ENCODE data around the gene EGLN2. TPM values are rescaled to one million over a fixed set of nuclear protein-coding genes. Genes with fewer than 3 reads are reported as not detected.

Gene EGLN2
- polyA plus RNA-seq, 1 of the 3 experiments (the other 2 are of a cell fraction): 43.0 TPM

DNA sequence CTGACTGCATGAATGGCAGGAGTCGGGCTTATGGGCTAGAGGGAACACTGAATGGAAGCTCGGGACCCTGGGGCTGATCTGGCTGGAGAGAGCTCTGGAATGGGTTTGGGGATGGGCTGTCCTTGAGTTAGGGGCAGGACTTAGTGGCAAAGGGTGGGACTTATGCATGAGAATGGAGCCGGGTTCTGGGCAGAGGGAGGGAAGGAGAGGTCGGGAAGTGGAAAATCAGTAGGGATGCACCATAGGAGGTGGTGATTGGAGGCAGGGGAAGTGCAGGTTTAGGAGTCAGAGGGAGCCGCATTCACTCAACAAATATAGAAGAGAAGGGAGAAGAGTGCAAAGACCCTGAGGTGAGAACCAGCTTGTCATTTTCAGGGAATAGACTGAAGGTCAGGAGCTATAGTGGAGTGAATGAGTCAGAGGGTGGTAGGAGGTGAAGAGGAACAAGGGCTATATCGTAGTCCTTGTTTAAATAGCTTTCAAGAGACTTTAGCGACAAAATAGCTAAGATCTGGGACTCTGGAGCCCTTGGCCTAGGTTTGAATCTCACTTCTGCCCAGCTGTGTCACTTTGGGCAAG is 20.2 kb upstream of the EGLN2 start:
- Histone ChIP-seq H2AFZ (ENCODE audit: low read depth) (peak overlapping the region; percentile 60; the same call in 1 of the 2 replicates), H3F3A (replicated peaks; ENCODE audit: insufficient read depth) (peaks cover 13% of the 10 kb centered on the region), H3K9me2 (no peaks in the 10 kb centered on the region), H4K20me1 (ENCODE audit: insufficient read depth) (no peaks in the 10 kb centered on the region), H3K9ac (peak overlapping the region; percentile 85), H3K4me1 (ENCODE audit: control insufficient read depth in 1 of 2, insufficient read depth in 2 of 2, low read depth in 1 of 2, low read length in 1 of 2) (peaks cover 6 to 9% of the 10 kb centered on the region in 2 experiments; a peak in 2 of 4 replicates), H3K27me3 (ENCODE audit: insufficient read depth) (no peaks in the 10 kb centered on the region), H3K27ac (ENCODE audit: low read depth in 2 of 2, low read length in 1 of 2) (peak overlapping the region; percentile 85 to 99; a peak in 3 of 4 replicates), H3K4me2 (peak overlapping the region; percentile 78), H3K79me2 (ENCODE audit: insufficient read depth) (peaks cover 15% of the 10 kb centered on the region; the same call in 1 of the 2 replicates), H3K36me3 (replicated peaks in 1 of 2; ENCODE audit: control insufficient read depth in 1 of 2, insufficient read depth in 2 of 2, low read length in 1 of 2) (no peaks in the 10 kb centered on the region), H3K9me3 (no peaks in the 10 kb centered on the region), H3K4me3 (ENCODE audit: low read depth in 2 of 2, low read length in 1 of 2) (peak overlapping the region; percentile 61 to 67)
- 10% methylated on average over 7 of the region's 7 CpGs for WGBS (ENCODE audit: low lambda C conversion rate)
- no peak for DNase-seq
- ChIA-PET CTCF (interaction anchor here (0.6 to 2.4 kb wide), 6 partner anchors 19 to 116 kb away, joined by 3 to 20 read pairs (median 4); partner anchors contain the start of gene EGLN2), POLR2A (interaction anchor here (0.8 to 3.3 kb wide), 10 partner anchors 8 to 1081 kb away, joined by 3 to 31 read pairs (median 7); partner anchors contain the start of genes ACTMAP, COQ8B, EGLN2 and ITPKC)
- TF ChIP-seq RFX5 (IDR thresholded peaks at IDR 0.05; ENCODE audit: low read length) (0 out of 2 replicates have a peak, but pooled peaks have one; percentile 34), TEAD4 (IDR thresholded peaks at IDR 0.05; ENCODE audit: borderline replicate concordance, insufficient read depth) (no peak)

DNA sequence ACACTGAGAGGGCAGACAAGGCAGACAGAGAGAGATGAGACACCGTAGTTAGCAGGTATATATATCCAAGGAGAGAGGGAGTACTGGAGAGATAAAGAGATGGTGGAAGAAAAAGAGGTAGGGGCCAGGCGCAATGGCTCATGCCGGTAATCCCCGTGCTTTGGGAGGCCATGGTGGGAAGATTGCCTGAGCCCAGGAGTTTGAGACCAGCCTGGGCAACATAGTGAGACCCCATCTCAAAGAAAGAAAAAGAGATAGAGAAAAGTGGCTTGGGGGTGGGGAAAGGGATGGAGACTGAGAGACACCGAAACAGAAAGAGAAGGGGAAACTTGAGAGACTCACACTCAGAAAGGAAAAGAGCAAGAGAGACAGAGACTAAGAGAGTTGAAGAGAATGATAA is 18.4 kb upstream of the EGLN2 start:
- DNase-seq: no peak
- POLR2A ChIA-PET: no interaction called here
- Histone ChIP-seq H3F3A (replicated peaks; ENCODE audit: insufficient read depth) (peaks cover 13% of the 10 kb centered on the region), H3K4me2 (no peak overlapping the region), H3K4me1 (ENCODE audit: control insufficient read depth in 1 of 2, insufficient read depth in 2 of 2, low read depth in 1 of 2, low read length in 1 of 2) (peaks cover 6 to 9% of the 10 kb centered on the region in 2 experiments; a peak in 2 of 4 replicates), H2AFZ (ENCODE audit: low read depth) (no peak overlapping the region), H3K79me2 (ENCODE audit: insufficient read depth) (peaks cover 15% of the 10 kb centered on the region; the same call in 1 of the 2 replicates), H3K9me3 (no peaks in the 10 kb centered on the region), H3K4me3 (ENCODE audit: low read depth in 2 of 2, low read length in 1 of 2) (no peak overlapping the region), H4K20me1 (ENCODE audit: insufficient read depth) (no peaks in the 10 kb centered on the region), H3K36me3 (replicated peaks in 1 of 2; ENCODE audit: control insufficient read depth in 1 of 2, insufficient read depth in 2 of 2, low read length in 1 of 2) (no peaks in the 10 kb centered on the region), H3K9ac (no peak overlapping the region), H3K9me2 (no peaks in the 10 kb centered on the region), H3K27ac (ENCODE audit: low read depth in 2 of 2, low read length in 1 of 2) (no peak overlapping the region), H3K27me3 (ENCODE audit: insufficient read depth) (no peaks in the 10 kb centered on the region)
- TF ChIP-seq FOXM1 (IDR thresholded peaks at IDR 0.05; ENCODE audit: low read depth) (no peak), CTCF (IDR thresholded peaks at IDR 0.05) (no peak), RFX5 (IDR thresholded peaks at IDR 0.05; ENCODE audit: low read length) (no peak), FOXJ3 (CRISPR knock-in tag; IDR thresholded peaks at IDR 0.05) (no peak)
- CTCF ChIA-PET: interaction anchor here (1.3 kb wide), 1 partner anchor 18 kb away, joined by 5 read pairs; the partner anchor contains the start of gene EGLN2
- 94% methylated on average over 5 of the region's 5 CpGs for WGBS (ENCODE audit: low lambda C conversion rate)

GRCh38 chr19:40781140-40781539 is 17.9 kb upstream of the EGLN2 start:
- POLR2A ChIA-PET: no interaction called here
- no peaks in the 10 kb centered on the region for H3K36me3 ChIP-seq (replicated peaks in 1 of 2; ENCODE audit: control insufficient read depth in 1 of 2, insufficient read depth in 2 of 2, low read length in 1 of 2)
- no peaks in the 10 kb centered on the region for H3K9me3 ChIP-seq
- H3K27ac ChIP-seq (ENCODE audit: low read depth in 2 of 2, low read length in 1 of 2): no peak overlapping the region
- TF ChIP-seq RFX5 (IDR thresholded peaks at IDR 0.05; ENCODE audit: low read length) (no peak), MEF2A (IDR thresholded peaks at IDR 0.05; ENCODE audit: borderline replicate concordance, low read depth) (no peak), NRF1 (IDR thresholded peaks at IDR 0.05; ENCODE audit: low read depth, low read length) (no peak), ELF1 (IDR thresholded peaks at IDR 0.05) (no peak), TEAD4 (IDR thresholded peaks at IDR 0.05; ENCODE audit: borderline replicate concordance, insufficient read depth) (no peak), USF1 (IDR thresholded peaks at IDR 0.05; ENCODE audit: borderline replicate concordance, low read depth) (no peak)
- CTCF ChIA-PET: interaction anchor here (1.3 kb wide), 1 partner anchor 17 kb away, joined by 5 read pairs; the partner anchor contains the start of gene EGLN2
- H3K9me2 ChIP-seq: no peaks in the 10 kb centered on the region
- WGBS (ENCODE audit: low lambda C conversion rate): 95% methylated on average over 7 of the region's 7 CpGs
- H3K4me2 ChIP-seq: no peak overlapping the region
- no peak overlapping the region for H2AFZ ChIP-seq (ENCODE audit: low read depth)
- H3K9ac ChIP-seq: no peak overlapping the region
- DNase-seq: no peak
- H4K20me1 ChIP-seq (ENCODE audit: insufficient read depth): no peaks in the 10 kb centered on the region
- no peaks in the 10 kb centered on the region for H3K27me3 ChIP-seq (ENCODE audit: insufficient read depth)
- peaks cover 6 to 9% of the 10 kb centered on the region in 2 experiments; a peak in 2 of 4 replicates for H3K4me1 ChIP-seq (ENCODE audit: control insufficient read depth in 1 of 2, insufficient read depth in 2 of 2, low read depth in 1 of 2, low read length in 1 of 2)
- H3F3A ChIP-seq (replicated peaks; ENCODE audit: insufficient read depth): peaks cover 13% of the 10 kb centered on the region
- H3K79me2 ChIP-seq (ENCODE audit: insufficient read depth): peaks cover 15% of the 10 kb centered on the region; the same call in 1 of the 2 replicates
- no peak overlapping the region for H3K4me3 ChIP-seq (ENCODE audit: low read depth in 2 of 2, low read length in 1 of 2)
